NOMO-1 treated with DMSO at 0.1 percent for 48 hours (cell line): ENCODE measurements around the gene MED29.
A peak's percentile ranks its signal among the peaks of the same experiment; 100 is the strongest.

Experiments
- DNase-seq: peaks from one replicate; lab custom pipeline; 2025; ENCODE audit not compliant: unreplicated experiment; lab: John Stamatoyannopoulos, UW

The MED29 gene

GRCh38 chr19:39397360-39398296, 6.5 kb downstream of the MED29 start:
- DNase-seq, result peak; percentile 92

- DNase-seq, result peak; percentile 93
Observed at GRCh38 chr19:39398297-39398864, 7.2 kb downstream of the MED29 start.

GRCh38 chr19:39399668-39400050, 8.5 kb downstream of the MED29 start:
- no peak for DNase-seq

- no peak for DNase-seq
Observed at GRCh38 chr19:39400061-39400460, 8.9 kb downstream of the MED29 start.

GRCh38 chr19:39401070-39401548, 9.9 kb downstream of the MED29 start:
- DNase-seq, result no peak

GRCh38 chr19:39401549-39402345, 10.6 kb downstream of the MED29 start:
- DNase-seq, result peak; percentile 7

GRCh38 chr19:39402346-39403300, 11.4 kb downstream of the MED29 start:
- peak; percentile 85 for DNase-seq

GRCh38 chr19:39403331-39404312, 12.4 kb downstream of the MED29 start:
- peak; percentile 93 for DNase-seq

GRCh38 chr19:39405261-39405957, 14.2 kb downstream of the MED29 start:
- no peak for DNase-seq

GRCh38 chr19:39405958-39406655, 14.9 kb downstream of the MED29 start:
- peak; percentile 73 for DNase-seq

- DNase-seq, result peak; percentile 73
Observed at GRCh38 chr19:39406656-39407409, 15.7 kb downstream of the MED29 start, which contains the start of gene ZFP36. Gene ZFP36 (plus strand): TSS chr19:39406847. CDS start chr19:39406905, 58 bp downstream.

GRCh38 chr19:39407410-39407659, 16.2 kb downstream of the MED29 start:
- DNase-seq, result no peak

GRCh38 chr19:39407660-39408391, 16.6 kb downstream of the MED29 start:
- no peak for DNase-seq

GRCh38 chr19:39408392-39409207, 17.4 kb downstream of the MED29 start:
- peak; percentile 14 for DNase-seq

GRCh38 chr19:39409208-39410016, 18.2 kb downstream of the MED29 start:
- peak; percentile 50 for DNase-seq
